ENCODE measurements around the gene DLGAP4. TPM values are rescaled to one million over a fixed set of nuclear protein-coding genes. Genes with fewer than 3 reads are reported as not detected.

Gene DLGAP4
- total and polyA plus RNA-seq, 2 of the 13 experiments (the other 11 are each of a cell fraction or from before 2014, with no cell fraction given): 15.2 to 26.7 TPM

DNA sequence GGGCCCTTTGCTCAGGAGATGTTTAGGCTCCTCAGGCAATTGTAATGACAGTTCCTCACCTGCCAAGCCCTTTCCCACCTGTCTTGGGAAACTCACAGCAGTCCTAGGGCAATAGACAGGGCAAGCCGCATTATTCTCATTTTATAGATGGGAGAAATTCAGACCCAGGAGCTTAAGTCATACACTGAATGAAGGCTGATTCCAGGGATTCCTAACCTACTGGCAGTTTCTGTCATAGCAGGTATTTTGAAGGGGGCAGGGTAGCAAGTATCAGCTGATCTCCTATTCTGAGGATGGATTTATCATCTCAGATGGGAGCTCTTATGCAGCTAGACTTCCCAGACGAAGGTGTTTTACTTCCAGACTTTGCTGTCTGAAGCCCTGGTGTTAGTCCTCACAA is 173.8 kb downstream of the DLGAP4 start (continued):
- TF ChIP-seq, protein P1, sequence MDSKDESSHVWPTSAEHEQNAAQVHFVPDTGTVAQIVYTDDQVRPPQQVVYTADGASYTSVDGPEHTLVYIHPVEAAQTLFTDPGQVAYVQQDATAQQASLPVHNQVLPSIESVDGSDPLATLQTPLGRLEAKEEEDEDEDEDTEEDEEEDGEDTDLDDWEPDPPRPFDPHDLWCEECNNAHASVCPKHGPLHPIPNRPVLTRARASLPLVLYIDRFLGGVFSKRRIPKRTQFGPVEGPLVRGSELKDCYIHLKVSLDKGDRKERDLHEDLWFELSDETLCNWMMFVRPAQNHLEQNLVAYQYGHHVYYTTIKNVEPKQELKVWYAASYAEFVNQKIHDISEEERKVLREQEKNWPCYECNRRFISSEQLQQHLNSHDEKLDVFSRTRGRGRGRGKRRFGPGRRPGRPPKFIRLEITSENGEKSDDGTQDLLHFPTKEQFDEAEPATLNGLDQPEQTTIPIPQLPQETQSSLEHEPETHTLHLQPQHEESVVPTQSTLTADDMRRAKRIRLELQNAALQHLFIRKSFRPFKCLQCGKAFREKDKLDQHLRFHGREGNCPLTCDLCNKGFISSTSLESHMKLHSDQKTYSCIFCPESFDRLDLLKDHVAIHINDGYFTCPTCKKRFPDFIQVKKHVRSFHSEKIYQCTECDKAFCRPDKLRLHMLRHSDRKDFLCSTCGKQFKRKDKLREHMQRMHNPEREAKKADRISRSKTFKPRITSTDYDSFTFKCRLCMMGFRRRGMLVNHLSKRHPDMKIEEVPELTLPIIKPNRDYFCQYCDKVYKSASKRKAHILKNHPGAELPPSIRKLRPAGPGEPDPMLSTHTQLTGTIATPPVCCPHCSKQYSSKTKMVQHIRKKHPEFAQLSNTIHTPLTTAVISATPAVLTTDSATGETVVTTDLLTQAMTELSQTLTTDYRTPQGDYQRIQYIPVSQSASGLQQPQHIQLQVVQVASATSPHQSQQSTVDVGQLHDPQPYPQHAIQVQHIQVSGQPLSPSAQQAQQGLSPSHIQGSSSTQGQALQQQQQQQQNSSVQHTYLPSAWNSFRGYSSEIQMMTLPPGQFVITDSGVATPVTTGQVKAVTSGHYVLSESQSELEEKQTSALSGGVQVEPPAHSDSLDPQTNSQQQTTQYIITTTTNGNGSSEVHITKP (CRISPR knock-in tag; IDR thresholded peaks at IDR 0.05; ENCODE audit: low read depth): no peak
- no peak for TF ChIP-seq FOXO1 (CRISPR knock-in tag; IDR thresholded peaks at IDR 0.05)
- TF ChIP-seq MED13 (CRISPR knock-in tag; IDR thresholded peaks at IDR 0.05): no peak

DNA sequence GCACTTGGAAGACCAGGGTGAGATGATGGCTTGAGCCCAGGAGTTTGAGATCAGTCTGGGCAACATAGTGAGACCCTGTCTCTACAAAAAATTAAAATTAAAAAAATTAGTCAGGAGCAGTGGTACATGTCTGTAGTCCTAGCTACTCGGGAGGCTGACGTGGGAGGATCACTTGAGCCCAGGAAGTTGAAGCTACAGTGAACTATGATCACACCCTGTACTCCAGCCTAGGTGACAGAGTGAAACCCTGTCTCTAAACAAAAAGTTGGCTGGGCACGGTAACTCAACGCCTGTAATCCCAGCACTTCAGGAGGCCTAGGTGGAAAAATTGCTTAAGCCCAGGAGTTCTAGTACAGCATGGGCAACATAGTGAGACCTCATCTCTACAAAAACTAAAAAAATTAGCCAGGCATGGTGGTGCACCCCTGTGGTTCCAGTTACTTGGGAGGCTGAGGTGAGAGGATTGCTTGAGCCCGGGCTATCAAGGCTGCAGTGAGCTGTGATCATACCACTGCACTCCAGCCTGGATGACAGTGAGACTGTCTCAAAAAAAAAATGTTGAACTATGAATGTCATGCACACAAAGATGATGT is 174.4 kb downstream of the DLGAP4 start:
- Histone ChIP-seq H4K20me1 (ENCODE audit: insufficient read depth, low read length) (peaks cover 22% of the 10 kb centered on the region), H3K4me3 (replicated peaks in 1 of 3; ENCODE audit: insufficient read depth in 1 of 3, low read depth in 2 of 3, low read length in 3 of 3) (no peak overlapping the region), H2AFZ (ENCODE audit: low read length) (no peak overlapping the region), H3K4me1 (ENCODE audit: insufficient read depth, low read length) (peaks cover 48% of the 10 kb centered on the region), H3K27ac (ENCODE audit: extremely low read length, insufficient read depth, low read length) (no peak overlapping the region), H3K27me3 (ENCODE audit: control insufficient read depth in 1 of 2, insufficient read depth in 2 of 2, low read length in 2 of 2) (no peaks in the 10 kb centered on the region), H3K9me3 (ENCODE audit: low read length) (no peaks in the 10 kb centered on the region), H3K36me3 (replicated peaks in 1 of 2; ENCODE audit: control insufficient read depth in 1 of 2, insufficient read depth in 2 of 2, low read length in 2 of 2) (peaks cover 7 to 16% of the 10 kb centered on the region in 2 experiments), H3K9ac (ENCODE audit: insufficient read depth, low read depth, low read length) (no peak overlapping the region), H3K4me2 (ENCODE audit: low read depth, low read length) (no peak overlapping the region), H3K79me2 (ENCODE audit: insufficient read depth, low read length) (peaks cover 47% of the 10 kb centered on the region)
- intact Hi-C loops (cut with micrococcal nuclease; ENCODE audit: unreplicated experiment): no loop called here
- peak; percentile 75 for FAIRE-seq
- DNase-seq (ENCODE audit: low spot score): no peak
- BruUV-seq (replicated peaks): no TSS peak
- peak; percentile 46 for ATAC-seq
- ChIA-PET CTCF (ENCODE audit: low intra/inter-chr PET ratio, low total read pairs) (no interaction called here), POLR2A (no interaction called here)
- in situ Hi-C loops (cut with HindIII; ENCODE audit: extremely low pct_ligation_motif_present, low pct_unique_long_range_greater_than_20kb): no loop called here
- 63% methylated on average over 5 of the region's 5 CpGs for WGBS (ENCODE audit: low lambda C conversion rate)
- TF ChIP-seq, protein P2, sequence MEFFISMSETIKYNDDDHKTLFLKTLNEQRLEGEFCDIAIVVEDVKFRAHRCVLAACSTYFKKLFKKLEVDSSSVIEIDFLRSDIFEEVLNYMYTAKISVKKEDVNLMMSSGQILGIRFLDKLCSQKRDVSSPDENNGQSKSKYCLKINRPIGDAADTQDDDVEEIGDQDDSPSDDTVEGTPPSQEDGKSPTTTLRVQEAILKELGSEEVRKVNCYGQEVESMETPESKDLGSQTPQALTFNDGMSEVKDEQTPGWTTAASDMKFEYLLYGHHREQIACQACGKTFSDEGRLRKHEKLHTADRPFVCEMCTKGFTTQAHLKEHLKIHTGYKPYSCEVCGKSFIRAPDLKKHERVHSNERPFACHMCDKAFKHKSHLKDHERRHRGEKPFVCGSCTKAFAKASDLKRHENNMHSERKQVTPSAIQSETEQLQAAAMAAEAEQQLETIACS (CRISPR knock-in tag; IDR thresholded peaks at IDR 0.05): no peak
- TF ChIP-seq ZNF263 (CRISPR knock-in tag; IDR thresholded peaks at IDR 0.05) (0 out of 2 replicates have a peak, but pooled peaks have one; percentile 39), ZNF460 (CRISPR knock-in tag; IDR thresholded peaks at IDR 0.05; ENCODE audit: borderline replicate concordance) (peak; percentile 73), ZNF720 (CRISPR knock-in tag; IDR thresholded peaks at IDR 0.05) (no peak), RAD51 (IDR thresholded peaks at IDR 0.05; ENCODE audit: borderline replicate concordance) (no peak), HNF4A (CRISPR knock-in tag; IDR thresholded peaks at IDR 0.05) (peak; percentile 23; the same call in 1 of the 2 replicates), PAF1 (CRISPR knock-in tag; IDR thresholded peaks at IDR 0.05) (no peak), ZBTB38 (CRISPR knock-in tag; IDR thresholded peaks at IDR 0.05) (0 out of 2 replicates have a peak, but pooled peaks have one; percentile 25), ELF4 (CRISPR knock-in tag; IDR thresholded peaks at IDR 0.05; ENCODE audit: borderline replicate concordance) (no peak)
- TF ChIP-seq, protein P3, sequence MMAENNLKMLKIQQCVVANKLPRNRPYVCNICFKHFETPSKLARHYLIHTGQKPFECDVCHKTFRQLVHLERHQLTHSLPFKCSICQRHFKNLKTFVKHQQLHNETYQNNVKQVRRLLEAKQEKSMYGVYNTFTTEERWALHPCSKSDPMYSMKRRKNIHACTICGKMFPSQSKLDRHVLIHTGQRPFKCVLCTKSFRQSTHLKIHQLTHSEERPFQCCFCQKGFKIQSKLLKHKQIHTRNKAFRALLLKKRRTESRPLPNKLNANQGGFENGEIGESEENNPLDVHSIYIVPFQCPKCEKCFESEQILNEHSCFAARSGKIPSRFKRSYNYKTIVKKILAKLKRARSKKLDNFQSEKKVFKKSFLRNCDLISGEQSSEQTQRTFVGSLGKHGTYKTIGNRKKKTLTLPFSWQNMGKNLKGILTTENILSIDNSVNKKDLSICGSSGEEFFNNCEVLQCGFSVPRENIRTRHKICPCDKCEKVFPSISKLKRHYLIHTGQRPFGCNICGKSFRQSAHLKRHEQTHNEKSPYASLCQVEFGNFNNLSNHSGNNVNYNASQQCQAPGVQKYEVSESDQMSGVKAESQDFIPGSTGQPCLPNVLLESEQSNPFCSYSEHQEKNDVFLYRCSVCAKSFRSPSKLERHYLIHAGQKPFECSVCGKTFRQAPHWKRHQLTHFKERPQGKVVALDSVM (CRISPR knock-in tag; IDR thresholded peaks at IDR 0.05): peak; percentile 64; the same call in 1 of the 2 replicates
- TF ChIP-seq, protein P4, sequence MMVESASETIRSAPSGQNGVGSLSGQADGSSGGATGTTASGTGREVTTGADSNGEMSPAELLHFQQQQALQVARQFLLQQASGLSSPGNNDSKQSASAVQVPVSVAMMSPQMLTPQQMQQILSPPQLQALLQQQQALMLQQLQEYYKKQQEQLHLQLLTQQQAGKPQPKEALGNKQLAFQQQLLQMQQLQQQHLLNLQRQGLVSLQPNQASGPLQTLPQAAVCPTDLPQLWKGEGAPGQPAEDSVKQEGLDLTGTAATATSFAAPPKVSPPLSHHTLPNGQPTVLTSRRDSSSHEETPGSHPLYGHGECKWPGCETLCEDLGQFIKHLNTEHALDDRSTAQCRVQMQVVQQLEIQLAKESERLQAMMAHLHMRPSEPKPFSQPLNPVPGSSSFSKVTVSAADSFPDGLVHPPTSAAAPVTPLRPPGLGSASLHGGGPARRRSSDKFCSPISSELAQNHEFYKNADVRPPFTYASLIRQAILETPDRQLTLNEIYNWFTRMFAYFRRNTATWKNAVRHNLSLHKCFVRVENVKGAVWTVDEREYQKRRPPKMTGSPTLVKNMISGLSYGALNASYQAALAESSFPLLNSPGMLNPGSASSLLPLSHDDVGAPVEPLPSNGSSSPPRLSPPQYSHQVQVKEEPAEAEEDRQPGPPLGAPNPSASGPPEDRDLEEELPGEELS (CRISPR knock-in tag; IDR thresholded peaks at IDR 0.05): 0 out of 2 replicates have a peak, but pooled peaks have one; percentile 11

Measured in HepG2 (cell line).